Measurements from ENCODE around the gene CLCN7. TPM values are rescaled to one million over a fixed set of nuclear protein-coding genes. Genes with fewer than 3 reads are reported as not detected.

The CLCN7 gene
- total RNA-seq, 1 experiment from 2014 or later = 70.0 TPM

DNA sequence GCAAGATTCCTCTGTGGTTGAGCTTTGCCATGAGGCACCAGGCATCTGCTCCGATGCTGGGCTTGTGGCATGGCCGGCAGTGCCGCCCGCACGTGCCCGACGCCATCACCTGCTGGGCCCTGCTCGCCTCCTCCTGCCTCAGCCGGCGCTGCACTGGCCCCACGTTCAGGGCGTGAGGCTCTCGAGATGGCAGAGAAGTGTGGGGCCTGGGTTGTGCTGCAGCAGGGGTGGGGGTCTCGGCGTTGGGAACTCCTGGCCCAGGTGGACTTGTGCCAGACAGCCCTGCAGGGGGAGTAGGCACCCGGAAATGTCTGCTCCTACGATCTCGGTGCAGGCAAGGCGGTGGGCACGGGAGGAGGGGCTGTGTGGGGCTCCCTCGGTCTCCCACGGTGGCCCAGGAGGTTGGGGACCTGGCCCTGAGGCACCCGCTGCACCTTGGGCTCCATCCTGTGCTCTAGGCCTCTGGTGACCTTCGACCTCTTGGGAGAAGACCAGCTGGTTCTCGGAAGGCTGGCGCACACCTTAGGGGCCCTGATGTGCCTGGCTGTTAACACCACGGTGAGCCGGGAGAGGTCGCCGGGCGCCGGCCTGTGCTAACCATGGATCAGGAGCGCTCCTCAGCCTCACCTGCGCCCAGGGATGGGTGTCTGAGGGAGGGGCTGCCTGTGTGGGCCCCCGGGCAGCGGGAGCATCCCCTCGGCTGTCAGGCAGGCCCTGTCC lies 31.8 kb upstream of the CLCN7 start:
- H2AFZ ChIP-seq (ENCODE audit: low read length) = no peak overlapping the region
- Mint-ChIP-seq H3K27ac (no peak overlapping the region), H3K27me3 (ENCODE audit: low read depth) (no peaks in the 10 kb centered on the region), H3K4me3 (no peak overlapping the region), H3K36me3 (ENCODE audit: insufficient read depth in 1 of 3, low read depth in 3 of 3) (peaks cover 14 to 41% (median 34%) of the 10 kb centered on the region in 3 experiments; a peak in 6 of 7 replicates), H3K9me3 (no peaks in the 10 kb centered on the region), H3K4me1 (no peaks in the 10 kb centered on the region)
- WGBS (ENCODE audit: extremely low coverage, insufficient read length, low lambda C conversion rate) = no CpG with 5 or more reads among the region's 37 CpGs
- no peaks in the 10 kb centered on the region for H3K9me3 ChIP-seq (ENCODE audit: control insufficient read depth, low read depth, low read length)
- H3T11ph ChIP-seq (ENCODE audit: low read length) = no peak overlapping the region
- no peak overlapping the region for H2AK5ac ChIP-seq (ENCODE audit: insufficient read length, low read length)
- H3K23me2 ChIP-seq (ENCODE audit: insufficient read length, low read depth, low read length, poor library complexity, severe bottlenecking) = no peaks in the 10 kb centered on the region
- no peak overlapping the region for H2BK15ac ChIP-seq (ENCODE audit: low read depth, low read length)
- no peak overlapping the region for H3K27ac ChIP-seq (ENCODE audit: insufficient read length, low read depth, low read length)
- no peaks in the 10 kb centered on the region for H3K27me3 ChIP-seq (ENCODE audit: insufficient read depth, low read length)
- H3K79me2 ChIP-seq (ENCODE audit: insufficient read depth, low read length) = no peaks in the 10 kb centered on the region
- no peaks in the 10 kb centered on the region for H4K20me1 ChIP-seq (ENCODE audit: control insufficient read depth, insufficient read depth, insufficient read length)
- no peak overlapping the region for H3K9ac ChIP-seq (ENCODE audit: extremely low read depth, insufficient read length, low read length)
- H2BK20ac ChIP-seq (ENCODE audit: low read depth, low read length, poor library complexity, severe bottlenecking) = no peak overlapping the region
- H4K8ac ChIP-seq (replicated peaks; ENCODE audit: insufficient read length, low read depth, low read length) = no peak overlapping the region
- no peak for DNase-seq
- no peak overlapping the region for H2BK12ac ChIP-seq (ENCODE audit: insufficient read length, low read depth, low read length)
- H4K91ac ChIP-seq (ENCODE audit: insufficient read length, low read depth, low read length) = no peak overlapping the region
- H3K18ac ChIP-seq (ENCODE audit: insufficient read length, low read depth, low read length) = no peak overlapping the region
- no peak overlapping the region for H3K4me2 ChIP-seq (ENCODE audit: insufficient read depth, insufficient read length, low read length)
- H3K4me1 ChIP-seq (ENCODE audit: insufficient read depth, low read length) = no peaks in the 10 kb centered on the region
- no peak overlapping the region for H3K14ac ChIP-seq (ENCODE audit: insufficient read depth, low read length)
- no peak overlapping the region for H2BK120ac ChIP-seq (ENCODE audit: low read depth, low read length, poor library complexity, severe bottlenecking)
- TF ChIP-seq CTCF (conservative IDR thresholded peaks at IDR 0.05) = no peak; the same call in 2 of the 3 replicates
- no peaks in the 10 kb centered on the region for H3K79me1 ChIP-seq (ENCODE audit: insufficient read depth, low read depth, low read length, poor library complexity, severe bottlenecking)
- H3K4ac ChIP-seq (ENCODE audit: low read depth, low read length) = no peak overlapping the region
- no peak overlapping the region for H3K23ac ChIP-seq (ENCODE audit: insufficient read length, low read depth, low read length)
- H2BK5ac ChIP-seq (ENCODE audit: insufficient read length, low read length) = no peak overlapping the region
- H4K5ac ChIP-seq (ENCODE audit: insufficient read length, low read depth, low read length) = no peak overlapping the region
- no peak overlapping the region for H3K56ac ChIP-seq (ENCODE audit: insufficient read length, low read depth, low read length)
